Left kidney (tissue), 2 donors: ENCODE measurements around the gene DDR2. TPM values are rescaled to one million over a fixed set of nuclear protein-coding genes. Genes with fewer than 3 reads are reported as not detected.

Experiments
- DNase-seq: peaks from one replicate; pipeline ENCODE4 v3.0.0-alpha.2; 2013
- polyA plus RNA-seq: library from polyadenylated mRNA; unstranded; fragments of 120-200 nt; gene quantifications from one replicate; pipeline ENCODE4 v1.2.1, GENCODE V29; 2013; ENCODE audit not compliant: insufficient read length

The DDR2 gene
- polyA plus RNA-seq, 1 donor = 22.2 TPM

DNA sequence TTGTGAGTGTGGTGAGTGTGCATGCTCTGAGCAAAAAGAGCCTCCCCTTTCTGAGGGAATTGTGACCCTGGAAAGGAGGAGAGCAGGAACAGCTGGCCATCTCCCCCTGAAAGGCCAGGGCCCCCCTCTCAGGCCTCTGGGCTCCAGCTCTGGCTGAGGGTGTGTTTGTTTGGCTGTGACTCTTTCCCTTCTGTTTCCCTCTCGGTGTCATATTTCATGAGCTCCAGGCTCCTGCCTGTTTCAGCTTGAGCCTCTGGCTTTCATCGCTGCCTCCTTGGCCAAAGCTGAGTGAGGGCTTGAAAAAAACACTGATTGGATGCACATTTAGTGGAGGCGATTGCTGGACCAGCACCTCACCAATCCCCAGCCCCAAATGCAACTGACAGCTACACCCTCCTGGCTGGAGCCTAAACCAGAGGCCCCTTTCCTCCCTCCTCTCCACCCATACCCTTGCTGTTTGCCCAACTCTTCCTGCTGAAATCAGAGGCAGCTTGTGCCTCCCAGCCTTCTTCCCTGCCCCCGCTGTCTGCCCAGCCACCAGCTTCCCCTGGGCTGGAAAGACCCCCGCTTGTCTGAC lies 64.1 kb downstream of the DDR2 start:
- DNase-seq = peak; percentile 92

DNA sequence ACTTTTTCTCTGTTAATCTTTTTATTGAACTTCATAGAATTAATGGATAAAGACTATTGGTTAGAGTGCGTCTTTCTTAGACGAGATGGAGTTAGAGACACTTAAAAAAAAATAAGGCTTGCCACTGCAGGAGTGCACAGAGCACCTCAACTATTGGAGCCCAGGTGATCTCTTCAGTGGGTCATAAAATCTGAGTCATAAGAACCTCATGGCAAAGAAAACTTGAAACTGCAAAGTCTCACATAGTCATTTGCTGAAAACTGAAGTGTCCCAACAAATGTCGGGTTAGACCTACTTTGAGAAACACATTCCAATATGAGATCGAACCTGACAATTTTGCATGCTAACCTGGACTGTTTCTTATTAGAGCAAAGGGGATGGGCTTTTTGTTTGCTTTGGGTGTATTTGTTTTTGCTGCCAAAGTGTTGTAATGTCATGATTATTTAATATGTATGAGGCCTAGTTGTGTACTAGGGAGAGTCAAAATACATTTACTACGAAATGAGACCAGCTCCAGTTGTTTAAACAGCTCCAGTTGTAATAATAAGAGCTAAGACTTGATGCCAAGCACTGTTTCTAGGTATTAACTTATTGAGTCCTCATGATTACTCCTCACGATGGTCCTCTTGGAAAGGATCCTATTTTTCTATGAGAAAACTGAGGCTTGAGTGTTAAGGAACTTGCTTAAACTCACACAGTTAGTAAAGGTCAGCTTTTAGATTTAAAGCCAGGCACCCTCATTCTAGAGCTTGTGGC lies 65.1 kb downstream of the DDR2 start:
- DNase-seq = no peak

DNA sequence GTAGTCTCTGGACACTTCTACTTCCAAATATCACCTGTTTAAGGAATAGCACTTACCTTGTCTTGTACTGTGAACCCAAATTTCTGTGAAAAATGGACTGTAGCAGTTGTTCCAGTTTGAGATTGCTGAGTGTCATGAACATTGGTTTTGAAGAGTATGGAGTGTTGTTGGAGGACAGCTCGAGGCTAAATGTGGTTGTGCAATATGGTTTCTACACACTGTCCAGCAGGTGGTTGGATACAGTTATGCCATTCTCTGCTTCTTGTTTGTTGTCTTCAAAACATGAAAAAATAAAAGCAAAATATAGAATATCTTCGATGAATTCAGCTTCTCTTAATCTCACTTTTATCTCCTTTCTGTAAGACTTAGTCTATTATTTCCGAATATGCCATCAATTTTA lies 67.1 kb downstream of the DDR2 start:
- no peak for DNase-seq

GRCh38 chr1:162700131-162700530 lies 67.9 kb downstream of the DDR2 start:
- DNase-seq = no peak

GRCh38 chr1:162701286-162701685 lies 69.0 kb downstream of the DDR2 start:
- DNase-seq = no peak

- no peak for DNase-seq
These were observed 70.4 kb downstream of the DDR2 start for GRCh38 chr1:162702628-162703027.

- DNase-seq = no peak
These were observed 71.4 kb downstream of the DDR2 start for GRCh38 chr1:162703708-162704107.

DNA sequence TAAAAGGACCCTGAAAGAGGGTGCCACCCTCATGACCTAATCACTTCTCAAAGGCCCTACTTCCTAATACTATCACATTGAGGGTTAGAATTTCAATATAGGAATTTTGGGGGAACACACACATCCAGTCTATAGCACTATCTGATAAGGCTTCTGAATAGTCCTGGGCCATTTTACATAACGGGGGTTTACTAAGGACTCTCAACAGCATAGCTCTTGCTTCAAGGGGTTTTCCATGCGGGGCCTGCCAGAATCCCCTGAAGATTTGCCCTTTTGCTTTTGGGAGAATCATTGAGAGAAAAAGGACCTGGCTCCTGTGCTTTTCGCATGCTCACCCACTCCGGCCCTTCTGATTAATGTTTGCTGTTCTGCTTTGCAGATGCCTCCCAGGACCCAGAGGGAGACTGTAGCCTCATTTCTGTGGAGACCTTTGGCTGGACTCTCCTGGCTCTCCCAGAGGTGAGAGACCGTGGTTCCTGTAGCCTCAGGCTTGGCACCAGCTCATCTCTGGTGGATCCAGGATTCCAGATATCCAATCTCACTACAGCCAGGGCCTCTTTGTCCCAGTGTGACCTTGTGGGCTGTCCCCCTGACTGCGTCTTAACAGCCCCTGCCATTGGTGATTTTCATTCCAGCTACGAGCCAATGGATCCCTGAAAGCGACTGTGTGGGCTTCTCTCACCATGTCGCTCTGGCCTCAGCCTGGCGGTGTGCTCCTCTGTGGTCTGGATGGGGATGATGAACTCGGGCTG lies 72.6 kb downstream of the DDR2 start:
- no peak for DNase-seq

DNA sequence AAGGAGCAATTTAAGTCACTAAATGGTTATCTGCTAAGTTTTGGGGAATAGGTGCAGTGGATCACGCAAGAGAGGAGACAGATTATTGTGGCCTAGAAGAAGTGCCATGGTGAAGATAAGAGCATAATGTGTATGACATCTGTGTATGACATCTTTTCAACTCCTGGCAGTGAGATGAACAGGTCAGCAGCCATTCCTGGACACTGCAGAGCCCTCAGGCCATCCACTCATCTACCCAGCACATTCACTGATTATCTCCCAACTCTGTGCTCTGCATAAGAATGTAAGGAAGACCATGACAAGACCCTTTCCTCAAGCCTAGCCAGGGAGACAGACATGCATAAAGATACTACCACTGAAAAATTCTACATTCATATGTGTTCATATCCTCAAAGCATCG lies 73.7 kb downstream of the DDR2 start:
- DNase-seq = no peak

DNA sequence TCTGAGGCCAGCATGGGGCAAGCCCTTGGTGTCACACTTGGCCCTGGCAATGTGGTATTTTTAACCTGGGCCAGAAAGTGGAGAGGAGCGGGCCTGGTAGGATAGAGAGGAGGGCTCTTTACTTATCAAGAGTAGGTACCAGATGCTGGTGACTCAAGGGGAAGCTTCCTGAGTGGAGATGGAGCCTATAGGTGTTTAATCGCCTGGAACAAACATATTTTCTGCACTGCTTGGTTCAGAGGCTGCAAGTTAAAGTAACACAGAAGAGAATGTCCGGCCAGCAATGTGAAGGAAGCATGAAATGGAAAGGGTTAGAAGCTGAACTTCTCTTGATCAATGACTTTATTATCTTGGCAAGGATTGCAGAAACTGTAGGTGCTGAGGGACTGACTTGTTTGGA lies 74.3 kb downstream of the DDR2 start:
- DNase-seq = no peak

GRCh38 chr1:162708286-162708685 lies 76.0 kb downstream of the DDR2 start:
- no peak for DNase-seq

GRCh38 chr1:162709132-162709860 lies 77.0 kb downstream of the DDR2 start:
- DNase-seq = no peak

GRCh38 chr1:162709870-162710269 lies 77.6 kb downstream of the DDR2 start:
- no peak for DNase-seq

DNA sequence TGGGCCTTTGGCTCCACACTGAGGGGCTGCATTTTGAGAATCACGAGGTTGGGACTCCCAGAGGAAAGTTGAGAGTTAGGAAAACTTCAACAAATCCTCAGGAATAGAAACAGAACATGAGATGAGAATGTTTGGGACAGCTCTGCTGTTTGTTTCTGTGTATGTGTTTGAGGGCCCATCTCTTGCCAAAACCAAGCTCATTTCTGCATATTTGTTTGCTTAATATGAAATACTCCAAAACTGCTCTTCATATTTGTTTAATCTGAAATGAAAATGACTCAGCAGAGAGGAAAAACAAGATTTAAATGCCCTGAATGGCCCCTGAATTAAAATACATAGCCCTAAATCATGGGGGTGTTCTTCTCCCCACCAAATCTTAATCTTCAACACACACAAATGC lies 78.1 kb downstream of the DDR2 start:
- no peak for DNase-seq

- DNase-seq = no peak
These were observed 78.7 kb downstream of the DDR2 start for GRCh38 chr1:162710780-162711465.

DNA sequence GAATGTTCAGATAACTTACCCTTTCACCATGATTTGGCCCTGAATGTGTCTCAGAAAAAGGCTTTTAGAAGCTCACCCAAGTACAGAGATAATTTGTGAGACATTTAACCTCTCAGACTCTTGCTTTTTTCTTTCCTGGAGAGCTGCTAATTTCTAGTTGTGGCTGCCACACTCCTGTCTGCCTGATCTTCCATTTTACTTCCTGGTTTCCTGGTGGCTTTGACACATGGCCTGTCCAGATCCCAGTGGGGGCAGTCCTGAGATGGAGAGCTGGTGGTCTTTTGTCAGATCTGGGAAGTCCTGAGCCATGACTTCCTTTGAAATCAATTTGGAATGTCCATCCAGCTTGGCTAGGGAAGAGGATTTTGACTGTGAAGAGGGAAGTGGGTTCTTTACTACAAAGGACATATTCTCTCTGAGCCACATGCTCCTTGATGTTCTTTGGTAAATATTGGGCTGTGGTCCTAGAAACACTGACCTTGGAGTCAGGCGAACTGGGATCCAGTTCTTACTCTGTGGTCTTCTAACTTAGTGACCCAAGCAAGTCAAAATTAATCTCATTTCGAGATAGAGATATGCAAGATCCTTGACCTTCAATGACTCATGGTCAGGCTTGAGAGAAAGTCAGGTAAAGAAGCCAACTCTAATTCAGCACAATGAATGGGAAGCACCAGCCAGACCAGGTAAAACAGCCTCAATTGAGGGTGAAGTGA lies 80.2 kb downstream of the DDR2 start:
- no peak for DNase-seq

- DNase-seq = no peak
These were observed 83.9 kb downstream of the DDR2 start for GRCh38 chr1:162716123-162716522.

DNA sequence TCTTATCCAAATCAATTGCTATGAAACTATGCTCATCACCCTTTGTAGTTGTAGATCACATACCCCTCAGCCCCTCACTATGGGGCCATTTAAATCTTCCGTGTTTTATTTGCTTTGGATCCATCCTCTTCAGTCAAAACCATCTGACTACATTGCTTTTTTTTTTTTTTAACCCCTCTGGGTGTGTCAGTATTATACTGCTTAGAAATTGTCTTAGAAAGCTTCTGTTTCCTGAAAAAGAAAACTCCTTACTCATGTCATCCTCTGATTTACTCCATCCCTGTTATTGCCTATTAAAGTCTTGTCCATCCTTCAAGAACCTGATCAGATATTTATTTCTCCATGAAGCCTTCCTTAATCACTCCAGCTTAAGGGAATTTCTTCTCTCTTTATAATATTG lies 84.3 kb downstream of the DDR2 start:
- DNase-seq = no peak

DNA sequence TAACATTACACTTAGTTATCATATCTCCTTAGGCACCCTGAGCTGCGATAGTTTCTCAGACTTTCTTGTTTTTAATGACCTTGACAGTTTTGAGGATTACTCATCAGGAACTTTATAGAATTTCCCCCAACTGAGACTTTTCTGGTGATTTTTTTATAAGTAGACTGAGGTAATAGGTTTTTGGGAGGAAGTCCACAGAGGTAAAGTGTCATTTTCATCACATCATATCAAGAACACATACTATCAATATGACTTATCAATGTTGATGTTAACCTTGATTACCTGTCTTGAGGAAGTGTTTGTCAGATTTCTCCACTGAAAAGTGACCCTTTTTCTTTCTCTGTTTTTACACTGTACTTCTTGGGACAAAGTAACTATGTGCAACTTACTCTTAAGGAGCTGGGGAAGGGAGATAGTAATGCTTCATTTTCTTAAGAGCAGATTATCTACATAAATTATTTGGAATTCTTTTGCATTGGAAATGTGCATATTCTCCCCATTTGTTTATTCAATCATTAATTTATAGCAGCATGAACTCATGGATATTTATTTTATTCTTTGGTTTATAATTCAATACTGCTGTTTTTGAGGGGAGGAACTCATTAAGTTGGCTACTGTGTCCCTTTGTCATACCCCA lies 85.4 kb downstream of the DDR2 start:
- DNase-seq = no peak

GRCh38 chr1:162719678-162720077 lies 87.4 kb downstream of the DDR2 start:
- DNase-seq = no peak

DNA sequence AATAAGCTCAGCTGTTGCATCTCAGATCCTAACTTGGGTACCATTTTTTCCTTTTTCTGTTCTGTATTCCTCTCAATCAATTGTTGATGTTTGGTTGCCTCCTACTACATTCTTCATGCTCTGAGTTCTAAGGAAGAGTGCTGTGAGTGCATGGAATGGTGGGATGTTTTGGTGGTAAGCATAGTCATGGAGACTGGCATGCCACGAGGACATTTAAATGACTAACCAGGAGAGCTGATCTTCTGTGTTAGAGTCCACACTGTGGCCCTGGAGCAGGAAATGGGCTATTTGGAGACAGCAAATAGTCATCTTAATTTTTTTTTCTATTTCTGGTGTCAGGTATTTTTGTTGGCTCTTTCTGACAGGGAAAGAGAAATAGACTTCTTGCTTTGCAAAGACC lies 88.7 kb downstream of the DDR2 start:
- DNase-seq = no peak
